ENCODE results near the gene SCML1.

SCML1 gene

GRCh38 chrX:17736478-17736855 lies 826 bp upstream of the SCML1 start:
- H3K4me3 ChIP-seq (ENCODE audit: low read depth, low read length), result peak overlapping the region; percentile 52
- no peaks in the 10 kb centered on the region for H3K9me3 ChIP-seq (ENCODE audit: control insufficient read depth, insufficient read depth, low read depth, low read length)
- H3K27ac ChIP-seq (ENCODE audit: extremely low read depth, low read depth, low read length), result peak overlapping the region; percentile 55; the same call in 1 of the 2 replicates
- POLR2A ChIA-PET, result no interaction called here
- H3K36me3 ChIP-seq (ENCODE audit: control insufficient read depth in 2 of 2, insufficient read depth in 1 of 2, low read length in 2 of 2), result peaks cover 0 to 8% of the 10 kb centered on the region in 2 experiments; a peak in 1 of 3 replicates
- H3K4me1 ChIP-seq (ENCODE audit: control insufficient read depth, insufficient read depth, low read length), result peaks cover 3% of the 10 kb centered on the region
- CTCF ChIA-PET, result interaction anchor here (0.9 kb wide), 1 partner anchor 10 kb away, joined by 3 read pairs; no protein-coding TSS in a partner anchor
- TF ChIP-seq ZNF24 (tag by site-specific recombination; IDR thresholded peaks at IDR 0.05), result peak; percentile 48; the same call in 1 of the 2 replicates
- peak; percentile 74; the same call in 1 of the 2 replicates for TF ChIP-seq ZSCAN16 (tag by site-specific recombination; IDR thresholded peaks at IDR 0.05)
- 0 out of 2 replicates have a peak, but pooled peaks have one; percentile 24 for TF ChIP-seq ZFP69B (tag by site-specific recombination; IDR thresholded peaks at IDR 0.05)
- no peak for TF ChIP-seq ZNF302 (tag by site-specific recombination; IDR thresholded peaks at IDR 0.05; ENCODE audit: low read depth)
- TF ChIP-seq ZNF341 (tag by site-specific recombination; IDR thresholded peaks at IDR 0.05; ENCODE audit: low read depth), result no peak
- TF ChIP-seq ZBTB7A (tag by site-specific recombination; IDR thresholded peaks at IDR 0.05; ENCODE audit: low read depth), result peak; percentile 81
- TF ChIP-seq ZNF10 (tag by site-specific recombination; IDR thresholded peaks at IDR 0.05), result peak; percentile 48; the same call in 1 of the 2 replicates
- TF ChIP-seq MYNN (tag by site-specific recombination; IDR thresholded peaks at IDR 0.05; ENCODE audit: borderline replicate concordance), result no peak
- TF ChIP-seq ZNF664 (tag by site-specific recombination; IDR thresholded peaks at IDR 0.05), result 0 out of 2 replicates have a peak, but pooled peaks have one; percentile 21
- no peak for TF ChIP-seq REST (tag by site-specific recombination; IDR thresholded peaks at IDR 0.05)
- TF ChIP-seq ZNF394 (tag by site-specific recombination; IDR thresholded peaks at IDR 0.05; ENCODE audit: borderline replicate concordance), result 0 out of 2 replicates have a peak, but pooled peaks have one; percentile 12
- TF ChIP-seq ZNF768 (tag by site-specific recombination; IDR thresholded peaks at IDR 0.05), result 0 out of 2 replicates have a peak, but pooled peaks have one; percentile 5
- no peak for TF ChIP-seq PRDM6 (tag by site-specific recombination; IDR thresholded peaks at IDR 0.05)
- TF ChIP-seq ZNF639 (tag by site-specific recombination; IDR thresholded peaks at IDR 0.05), result 0 out of 2 replicates have a peak, but pooled peaks have one; percentile 18
- TF ChIP-seq KLF17 (tag by site-specific recombination; IDR thresholded peaks at IDR 0.05), result 0 out of 2 replicates have a peak, but pooled peaks have one; percentile 38
- peak; percentile 63; the same call in 1 of the 2 replicates for TF ChIP-seq ZNF580 (tag by site-specific recombination; IDR thresholded peaks at IDR 0.05)
- no peak for TF ChIP-seq ZNF112 (tag by site-specific recombination; IDR thresholded peaks at IDR 0.05)
- TF ChIP-seq ZBTB8A (tag by site-specific recombination; IDR thresholded peaks at IDR 0.05), result peak; percentile 28; the same call in 1 of the 2 replicates
- peak; percentile 93 for TF ChIP-seq ZNF280D (tag by site-specific recombination; IDR thresholded peaks at IDR 0.05)
